PC-9 (cell line): Measurements from ENCODE around the gene RCAN1. TPM values are rescaled to one million over a fixed set of nuclear protein-coding genes. Genes with fewer than 3 reads are reported as not detected.
A peak's percentile ranks its signal among the peaks of the same experiment; 100 is the strongest.

Experiments
- BruUV-seq: library from RNA; stranded (reverse); fragments of 400-500 nt; replicated peaks from 2 replicates; lab custom pipeline; 2021; lab: Mats Ljungman, UMichigan
- CTCF ChIA-PET: fragments of 300-600 bp; sonication (Branson Sonifier 250); formaldehyde crosslinking; loops from one replicate; lab custom pipeline; 2022; ENCODE audit warnings: antibody characterized with exemption; lab: Charles Lee
- POLR2A ChIA-PET: fragments of 300-600 bp; sonication (Branson Sonifier 250); formaldehyde crosslinking; loops from one replicate; lab custom pipeline; 2022; ENCODE audit warnings: antibody characterized with exemption; ENCODE audit not compliant: unreplicated experiment; lab: Charles Lee
- DNase-seq, 2 experiments: peaks; one replicate each; pipeline versions ENCODE4 v3.0.0 to v3.0.0-alpha.2; 2015 to 2022; ENCODE audit warnings: mixed read lengths in 1 of 2
- H2AFZ ChIP-seq: fragments of 200-600 bp; sonication (generic); 2 replicates; pipeline ENCODE4 v1.8.1; 2017; ENCODE audit warnings: antibody characterized with exemption
- H3F3A ChIP-seq: fragments of 200-600 bp; sonication (generic); 2 replicates; pipeline ENCODE4 v1.8.1; 2017; ENCODE audit warnings: antibody characterized with exemption, mild to moderate bottlenecking, low read depth; ENCODE audit not compliant: insufficient read depth
- H3K27ac ChIP-seq: fragments of 200-600 bp; sonication (generic); 2 replicates; pipeline ENCODE4 v1.6.1; 2016; ENCODE audit warnings: mixed run types
- H3K27me3 ChIP-seq: fragments of 200-600 bp; sonication (generic); 2 replicates; pipeline ENCODE4 v1.6.1; 2016; ENCODE audit warnings: low read depth, mixed run types; ENCODE audit not compliant: insufficient read depth
- H3K36me3 ChIP-seq: fragments of 200-600 bp; sonication (generic); 2 replicates; pipeline ENCODE4 v1.6.1; 2016; ENCODE audit warnings: low read depth, mixed run types
- H3K4me1 ChIP-seq: fragments of 200-600 bp; sonication (generic); replicated peaks from 2 replicates; pipeline ENCODE4 v1.6.1; 2016; ENCODE audit warnings: mixed run types; ENCODE audit not compliant: insufficient read depth
- H3K4me2 ChIP-seq: fragments of 200-600 bp; sonication (generic); 2 replicates; pipeline ENCODE4 v1.6.1; 2017; ENCODE audit warnings: mixed run types
- H3K4me3 ChIP-seq: fragments of 200-600 bp; sonication (generic); 2 replicates; pipeline ENCODE4 v1.6.1; 2016; ENCODE audit warnings: mixed run types
- H3K79me2 ChIP-seq: fragments of 200-600 bp; sonication (generic); 2 replicates; pipeline ENCODE4 v1.6.1; 2017; ENCODE audit warnings: low read depth, mixed run types
- H3K9me2 ChIP-seq: fragments of 200-600 bp; sonication (generic); 2 replicates; pipeline ENCODE4 v1.8.1; 2017; ENCODE audit warnings: mild to moderate bottlenecking; ENCODE audit not compliant: insufficient read depth
- H3K9me3 ChIP-seq: fragments of 200-600 bp; sonication (generic); 2 replicates; pipeline ENCODE4 v1.8.1; 2016; ENCODE audit warnings: low read depth; ENCODE audit not compliant: insufficient read depth
- H4K20me1 ChIP-seq: fragments of 200-600 bp; sonication (generic); 2 replicates; pipeline ENCODE4 v1.8.1; 2017; ENCODE audit not compliant: insufficient read depth
- CTCF ChIP-seq: fragments of 200-600 bp; sonication (generic); conservative IDR thresholded peaks from 2 replicates; pipeline ENCODE4 v1.6.1; 2017; ENCODE audit warnings: mixed run types, antibody characterized with exemption, mild to moderate bottlenecking, moderate library complexity
- EZH2 ChIP-seq: fragments of 200-600 bp; sonication (generic); IDR thresholded peaks from 2 replicates; pipeline ENCODE4 v1.8.0; 2017; ENCODE audit warnings: antibody characterized with exemption, low read depth
- intact Hi-C: fragments of 100-400 bp; cut with micrococcal nuclease; formaldehyde crosslinking; loops from one replicate; pipeline ENCODE4 v1.10.0; 2022; ENCODE audit not compliant: unreplicated experiment
- total RNA-seq: library from RNA; stranded (reverse); gene quantifications from 2 replicates; pipeline ENCODE4 v1.2.3, GENCODE V29; 2021

Gene RCAN1
- total RNA-seq, 1 experiment from 2014 or later = 7.2 TPM

DNA sequence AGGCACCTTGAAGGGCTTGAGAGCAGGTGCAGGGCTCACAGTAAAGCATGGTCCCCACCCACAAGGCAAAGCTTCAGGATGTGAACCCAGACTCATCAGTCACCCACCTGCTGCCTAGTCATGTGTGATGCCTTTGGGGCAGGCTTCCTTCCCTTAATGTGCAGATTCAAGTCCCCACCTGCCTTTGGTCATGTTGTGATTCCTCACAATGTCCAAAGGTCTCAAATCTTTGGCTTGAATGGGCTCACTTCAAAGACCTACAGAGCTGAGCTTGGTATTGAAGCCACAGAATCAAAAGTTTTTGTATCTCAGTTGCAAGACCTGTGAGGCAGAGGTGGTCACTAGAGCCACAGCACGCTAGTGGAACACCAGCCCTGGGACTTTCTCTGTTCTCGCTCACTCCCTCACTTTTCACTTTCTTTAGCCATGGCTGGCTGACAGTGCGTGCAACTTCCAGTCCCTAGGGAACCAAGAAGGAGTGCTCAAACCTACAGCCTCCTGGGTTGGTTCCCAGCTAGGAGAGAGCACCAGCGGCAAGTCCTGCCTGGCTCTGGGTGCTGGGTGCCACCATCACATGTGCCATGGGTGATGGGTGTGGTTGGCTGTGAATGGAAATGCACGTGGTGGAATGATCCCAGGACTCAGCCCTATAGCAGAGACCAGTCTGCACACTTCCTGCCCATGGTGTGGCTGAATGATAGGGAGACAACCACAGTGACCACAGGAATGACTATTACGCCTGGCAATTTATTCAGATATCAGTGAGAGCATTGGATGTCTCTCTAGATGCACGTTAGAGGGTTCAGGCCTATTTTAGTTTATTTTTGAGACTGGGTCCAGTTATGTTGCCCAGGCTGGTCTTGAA is 27.5 kb upstream of the RCAN1 start:
- intact Hi-C loops = no loop called here
- no peaks in the 10 kb centered on the region; the same call in 1 of the 2 replicates for H3K4me1 ChIP-seq
- no peak for TF ChIP-seq CTCF
- TF ChIP-seq EZH2 = no peak
- no peak overlapping the region for H2AFZ ChIP-seq
- H3K4me3 ChIP-seq = no peak overlapping the region
- H3K79me2 ChIP-seq = no peaks in the 10 kb centered on the region
- no peak overlapping the region for H3K4me2 ChIP-seq
- H3K36me3 ChIP-seq = no peaks in the 10 kb centered on the region
- no peaks in the 10 kb centered on the region for H4K20me1 ChIP-seq
- H3K27me3 ChIP-seq = no peaks in the 10 kb centered on the region
- H3K27ac ChIP-seq = no peak overlapping the region
- ChIA-PET POLR2A (no interaction called here), CTCF (no interaction called here)
- H3K9me2 ChIP-seq = no peaks in the 10 kb centered on the region
- no peaks in the 10 kb centered on the region for H3F3A ChIP-seq
- DNase-seq = peak in 1 of 2 experiments; percentile 10
- BruUV-seq = no TSS peak
- H3K9me3 ChIP-seq = no peaks in the 10 kb centered on the region

DNA sequence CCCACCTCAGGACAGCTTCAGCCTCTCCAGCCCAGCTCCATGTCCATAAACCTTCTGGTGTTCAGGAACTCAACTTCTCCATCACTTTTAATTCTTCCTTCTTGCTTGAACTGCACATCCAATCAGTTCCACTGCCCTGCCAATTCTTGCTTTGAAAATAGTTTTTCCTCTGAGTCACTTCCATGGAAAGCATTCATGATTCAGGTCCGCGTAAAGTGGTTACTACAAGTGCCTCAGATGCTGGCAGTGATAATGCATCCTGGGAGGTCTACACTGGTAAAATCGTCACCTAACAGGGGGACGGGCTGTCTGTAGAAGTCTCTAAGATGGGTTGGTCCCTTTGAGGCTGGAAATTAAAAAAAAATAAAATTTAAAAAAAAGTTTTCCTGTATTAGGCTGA is 25.9 kb upstream of the RCAN1 start:
- ChIA-PET POLR2A (interaction anchor here (0.7 kb wide), 1 partner anchor 173 kb away, joined by 10 read pairs; no protein-coding TSS in a partner anchor), CTCF (interaction anchor here (0.8 kb wide), 1 partner anchor 130 kb away, joined by 3 read pairs; no protein-coding TSS in a partner anchor)
- Histone ChIP-seq H3K4me2 (no peak overlapping the region), H2AFZ (no peak overlapping the region), H3K4me1 (no peaks in the 10 kb centered on the region; the same call in 1 of the 2 replicates), H3F3A (no peaks in the 10 kb centered on the region), H3K9me2 (no peaks in the 10 kb centered on the region), H3K9me3 (no peaks in the 10 kb centered on the region), H3K36me3 (no peaks in the 10 kb centered on the region), H3K79me2 (no peaks in the 10 kb centered on the region), H4K20me1 (no peaks in the 10 kb centered on the region), H3K27me3 (no peaks in the 10 kb centered on the region), H3K4me3 (no peak overlapping the region), H3K27ac (no peak overlapping the region; the same call in 1 of the 2 replicates)
- DNase-seq = no peak
- intact Hi-C loops = no loop called here
- BruUV-seq = no TSS peak
- TF ChIP-seq CTCF (no peak), EZH2 (no peak)

GRCh38 chr21:34639882-34640788 is 25.2 kb upstream of the RCAN1 start:
- no peak overlapping the region for H3K4me2 ChIP-seq

More at GRCh38 chr21:34639882-34640788, 25.2 kb upstream of the RCAN1 start:
- Histone ChIP-seq H3K27ac (no peak overlapping the region; the same call in 1 of the 2 replicates), H3K4me1 (no peaks in the 10 kb centered on the region; the same call in 1 of the 2 replicates), H3K27me3 (no peaks in the 10 kb centered on the region), H4K20me1 (no peaks in the 10 kb centered on the region), H3K79me2 (no peaks in the 10 kb centered on the region), H3F3A (no peaks in the 10 kb centered on the region), H2AFZ (0 out of 2 replicates have a peak overlapping the region, but pooled peaks have one; percentile 8), H3K9me3 (no peaks in the 10 kb centered on the region), H3K9me2 (no peaks in the 10 kb centered on the region), H3K4me3 (no peak overlapping the region), H3K36me3 (no peaks in the 10 kb centered on the region)
- TF ChIP-seq EZH2 = no peak
- no peak for TF ChIP-seq CTCF
- no TSS peak for BruUV-seq
- ChIA-PET POLR2A (interaction anchor here (0.7 kb wide), 1 partner anchor 174 kb away, joined by 10 read pairs; no protein-coding TSS in a partner anchor), CTCF (interaction anchor here (0.8 kb wide), 1 partner anchor 129 kb away, joined by 3 read pairs; no protein-coding TSS in a partner anchor)
- intact Hi-C loops = loop anchor here (10.0 kb wide), 1 partner anchor 715 kb away; no protein-coding TSS in a partner anchor
- DNase-seq = peak in 1 of 2 experiments; percentile 28
